HTERT RPE-1 (cell line): Measurements from ENCODE around the gene ELFN2.

Experiments
- in situ Hi-C: fragments of 300-500 bp; cut with MboI; formaldehyde crosslinking; loops from 4 replicates; pipeline ENCODE4 v1.14.3; 2020; ENCODE audit warnings: low sequenced_read_pairs

The ELFN2 gene

DNA sequence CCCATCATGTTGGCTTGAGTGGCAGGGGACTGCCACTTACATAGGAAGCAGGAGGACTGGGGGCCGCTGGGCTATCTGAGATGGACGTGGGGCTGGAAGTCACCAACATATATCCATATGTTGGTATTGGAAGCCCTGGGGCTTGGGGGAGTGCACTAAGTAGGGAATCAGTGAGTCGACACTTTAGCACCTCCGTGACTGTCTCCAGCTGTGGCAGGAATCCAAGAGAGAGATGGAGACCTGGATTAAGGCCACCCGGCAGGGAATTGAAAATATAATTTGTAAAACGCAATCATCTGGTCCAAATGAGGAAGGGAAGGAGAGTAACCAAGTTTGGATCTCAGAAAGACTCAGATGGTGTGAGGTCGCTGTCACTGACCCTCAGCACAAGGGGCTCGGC lies 68.4 kb downstream of the ELFN2 start:
- in situ Hi-C loops: no loop called here

DNA sequence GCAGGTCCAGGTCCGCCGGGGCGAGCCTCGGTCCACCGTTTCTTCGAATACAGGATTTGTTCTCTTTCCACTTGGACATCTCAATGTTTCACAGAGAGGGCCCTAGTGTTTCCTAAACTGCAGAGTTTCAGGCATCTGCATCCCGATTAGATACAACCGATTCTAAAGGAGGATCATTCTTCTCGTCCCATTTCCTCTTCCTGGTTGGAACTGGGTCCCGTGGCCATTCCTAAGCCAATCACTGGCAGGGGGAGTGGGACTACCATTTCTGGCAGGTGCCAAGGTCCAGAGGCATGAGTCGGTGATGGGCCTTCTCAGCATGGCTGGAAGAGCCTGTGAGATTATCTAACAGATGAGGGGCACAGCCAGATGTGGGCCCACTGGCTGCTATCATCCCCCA lies 68.9 kb downstream of the ELFN2 start:
- in situ Hi-C loops: no loop called here

- in situ Hi-C loops: no loop called here
These were observed 69.7 kb downstream of the ELFN2 start for GRCh38 chr22:37357446-37358075.

- in situ Hi-C loops: no loop called here
These were observed 70.4 kb downstream of the ELFN2 start for GRCh38 chr22:37356922-37357321.

- in situ Hi-C loops: no loop called here
These were observed 72.1 kb downstream of the ELFN2 start for GRCh38 chr22:37355174-37355573.

DNA sequence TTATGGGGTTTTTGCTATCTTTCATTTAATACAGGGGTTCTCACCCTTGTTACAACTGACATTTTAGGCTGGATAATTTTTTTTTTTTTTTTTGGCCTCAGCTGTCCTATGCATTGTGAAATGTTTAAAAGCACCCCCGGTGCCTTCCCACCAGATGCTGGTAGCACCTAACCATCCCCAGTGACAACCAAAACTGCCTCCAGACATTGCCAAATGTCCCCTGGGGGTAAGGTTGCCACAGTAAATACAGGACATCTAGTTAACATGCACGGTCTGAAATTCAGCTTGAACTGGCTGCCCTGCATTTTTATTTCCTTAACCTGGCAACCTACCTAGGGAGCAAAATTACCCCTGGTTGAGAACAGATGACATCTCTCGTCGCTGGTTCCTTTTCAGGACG lies 72.6 kb downstream of the ELFN2 start:
- in situ Hi-C loops: no loop called here

DNA sequence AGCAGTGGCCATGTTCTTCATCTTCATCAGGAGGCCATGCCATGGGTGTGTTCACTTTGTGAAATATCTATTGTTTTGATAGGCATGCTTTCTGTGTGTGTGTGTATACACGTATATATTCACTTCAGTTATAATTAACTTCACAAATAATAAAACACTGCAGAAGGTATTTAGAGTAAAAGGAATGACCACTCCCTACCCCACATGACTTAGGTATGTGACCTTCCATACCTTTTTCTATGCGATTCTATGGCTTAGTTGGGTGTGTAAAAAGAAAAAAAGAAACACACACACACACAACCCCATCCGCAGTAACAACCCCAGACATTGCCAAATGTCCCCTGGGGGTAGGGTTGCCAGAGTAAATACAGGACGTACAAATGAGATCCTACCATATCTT lies 73.0 kb downstream of the ELFN2 start:
- in situ Hi-C loops: no loop called here

DNA sequence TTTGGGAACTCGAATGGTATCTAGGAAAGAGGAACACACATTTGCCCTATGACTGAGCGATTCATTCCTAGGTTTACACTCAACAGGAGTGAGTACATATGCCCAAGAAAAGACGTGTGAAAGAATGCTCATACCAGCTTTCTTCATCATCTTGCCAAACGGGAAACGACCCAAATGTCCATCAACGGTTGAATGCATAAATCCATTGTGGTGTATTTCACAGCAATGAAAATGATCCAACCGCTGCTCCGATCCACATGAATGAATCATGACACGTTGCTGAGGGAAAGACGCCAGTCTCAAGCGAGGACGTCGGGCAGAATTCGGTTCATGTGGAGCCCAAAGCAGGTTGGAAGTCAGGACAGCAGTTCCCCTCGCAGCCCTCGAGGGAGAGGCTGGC lies 73.4 kb downstream of the ELFN2 start:
- in situ Hi-C loops: no loop called here

GRCh38 chr22:37352481-37352880 lies 74.8 kb downstream of the ELFN2 start:
- in situ Hi-C loops: no loop called here

GRCh38 chr22:37351232-37351631 lies 76.0 kb downstream of the ELFN2 start:
- in situ Hi-C loops: no loop called here

DNA sequence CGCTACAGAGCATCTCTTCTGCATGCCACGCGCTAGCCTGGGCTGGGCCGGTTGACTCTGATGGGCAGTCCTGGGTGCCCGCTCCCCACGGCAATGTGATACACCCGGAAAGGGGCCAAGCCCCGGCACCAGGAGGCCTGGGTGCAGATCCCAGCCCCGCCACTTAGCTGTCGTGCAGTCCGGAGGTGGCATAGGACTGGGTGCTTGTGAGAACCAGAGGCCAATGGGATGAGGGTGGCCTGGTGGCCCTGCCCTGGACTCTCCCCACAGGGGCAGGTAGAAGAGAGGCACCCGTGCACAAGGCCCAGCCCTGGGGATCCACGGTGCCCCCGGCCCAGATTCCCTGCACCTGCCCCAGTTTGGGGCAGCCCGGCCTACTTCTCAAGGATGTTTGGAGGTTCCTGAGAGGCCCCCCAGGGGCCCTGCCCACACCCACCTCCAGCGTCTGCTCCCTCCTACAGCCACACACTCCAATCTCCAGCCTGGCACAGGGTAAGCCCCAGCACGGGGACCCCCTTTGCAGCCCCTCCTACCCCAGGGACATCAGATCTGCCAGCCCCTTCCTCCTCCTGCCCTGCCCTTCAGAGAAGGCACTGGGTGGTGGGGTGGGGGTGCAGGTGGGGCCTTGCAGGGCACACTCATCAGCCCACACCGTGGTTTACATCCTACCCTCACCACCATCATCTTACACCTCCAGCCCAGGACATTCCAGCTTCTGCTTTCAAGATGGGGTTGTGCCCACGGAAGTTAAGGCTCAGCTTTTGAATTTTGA lies 78.0 kb downstream of the ELFN2 start:
- in situ Hi-C loops: no loop called here

DNA sequence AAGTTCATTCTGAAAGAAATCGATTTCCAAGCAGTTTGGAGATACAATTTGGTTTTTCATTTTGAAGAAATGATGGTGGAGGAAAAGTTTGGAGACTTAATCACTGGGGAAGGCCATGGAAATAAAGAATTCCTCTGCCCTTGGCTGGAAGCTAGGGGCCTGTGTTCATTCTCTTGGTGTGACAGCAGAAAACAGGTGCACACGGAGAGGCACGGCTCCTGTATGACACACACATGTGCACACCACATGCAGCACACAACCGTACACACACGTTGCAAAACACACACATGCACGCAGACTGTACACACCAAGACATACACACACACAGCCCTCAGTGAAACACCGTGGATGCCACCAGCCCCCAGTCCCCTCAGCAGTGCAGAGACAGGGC lies 80.8 kb downstream of the ELFN2 start:
- in situ Hi-C loops: no loop called here

DNA sequence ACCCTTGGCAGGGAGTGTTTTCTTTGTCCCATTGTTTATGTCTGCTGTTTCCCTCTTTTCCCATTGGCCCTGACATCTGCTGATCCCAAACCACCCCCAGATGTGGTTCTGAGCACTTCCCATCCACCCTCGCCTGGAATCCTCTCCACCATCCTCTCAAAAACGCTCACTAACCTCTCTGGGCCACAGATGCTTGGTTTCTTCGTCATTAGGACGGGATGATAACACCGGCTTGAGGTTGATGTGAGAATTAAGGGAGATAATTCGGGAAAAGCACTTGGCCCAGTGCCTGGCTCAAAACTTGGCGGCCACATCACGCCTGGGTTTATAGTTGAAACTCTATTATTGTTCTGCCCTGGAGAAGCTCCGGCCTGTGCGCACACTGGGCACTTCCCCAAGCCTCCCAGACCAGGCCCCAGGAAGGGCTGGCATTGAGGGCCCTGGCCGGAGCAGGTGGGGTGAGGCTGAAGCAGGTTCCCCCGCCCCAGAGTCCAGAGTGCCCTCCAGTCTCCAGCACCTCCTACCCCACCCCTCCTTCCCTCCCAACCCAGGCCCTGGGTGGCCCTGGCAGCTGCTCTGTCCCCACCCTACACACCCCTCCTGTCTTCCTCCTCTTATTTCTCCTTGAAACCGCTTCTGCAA lies 81.3 kb downstream of the ELFN2 start:
- in situ Hi-C loops: no loop called here

DNA sequence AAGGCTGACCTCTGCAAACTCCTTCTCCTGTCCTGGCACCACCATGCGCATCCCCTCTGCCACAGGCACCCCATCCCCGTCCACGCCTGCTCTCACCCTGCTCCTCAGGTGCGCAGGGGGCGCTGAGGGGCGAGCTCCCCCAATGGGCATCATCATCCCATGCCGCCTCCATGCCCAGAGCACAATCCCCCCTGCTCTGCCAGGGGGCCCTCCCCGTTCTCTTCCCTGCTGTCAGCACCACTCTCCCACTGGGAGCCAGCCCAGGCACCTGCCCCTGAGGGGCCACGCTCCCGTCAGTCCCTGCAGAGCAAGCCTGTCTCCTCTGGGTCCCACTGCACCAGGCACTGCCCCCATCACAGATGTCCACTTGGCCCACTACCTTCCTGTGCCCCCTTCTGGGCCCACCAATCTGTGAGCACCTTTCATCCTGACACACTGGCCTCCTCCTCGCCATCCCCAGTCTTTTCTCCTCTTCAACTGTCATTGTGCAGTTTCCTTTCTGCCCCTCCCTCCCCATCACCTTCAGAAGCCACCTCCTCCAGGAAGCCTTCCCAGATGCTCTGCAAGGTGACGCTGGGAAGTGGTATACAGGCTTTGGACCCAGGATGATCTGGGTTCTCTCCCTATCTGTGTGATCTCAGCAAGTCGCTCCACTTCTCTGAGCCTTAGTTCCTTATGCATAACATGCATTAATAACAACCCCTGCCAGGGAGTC lies 82.4 kb downstream of the ELFN2 start:
- in situ Hi-C loops: no loop called here

DNA sequence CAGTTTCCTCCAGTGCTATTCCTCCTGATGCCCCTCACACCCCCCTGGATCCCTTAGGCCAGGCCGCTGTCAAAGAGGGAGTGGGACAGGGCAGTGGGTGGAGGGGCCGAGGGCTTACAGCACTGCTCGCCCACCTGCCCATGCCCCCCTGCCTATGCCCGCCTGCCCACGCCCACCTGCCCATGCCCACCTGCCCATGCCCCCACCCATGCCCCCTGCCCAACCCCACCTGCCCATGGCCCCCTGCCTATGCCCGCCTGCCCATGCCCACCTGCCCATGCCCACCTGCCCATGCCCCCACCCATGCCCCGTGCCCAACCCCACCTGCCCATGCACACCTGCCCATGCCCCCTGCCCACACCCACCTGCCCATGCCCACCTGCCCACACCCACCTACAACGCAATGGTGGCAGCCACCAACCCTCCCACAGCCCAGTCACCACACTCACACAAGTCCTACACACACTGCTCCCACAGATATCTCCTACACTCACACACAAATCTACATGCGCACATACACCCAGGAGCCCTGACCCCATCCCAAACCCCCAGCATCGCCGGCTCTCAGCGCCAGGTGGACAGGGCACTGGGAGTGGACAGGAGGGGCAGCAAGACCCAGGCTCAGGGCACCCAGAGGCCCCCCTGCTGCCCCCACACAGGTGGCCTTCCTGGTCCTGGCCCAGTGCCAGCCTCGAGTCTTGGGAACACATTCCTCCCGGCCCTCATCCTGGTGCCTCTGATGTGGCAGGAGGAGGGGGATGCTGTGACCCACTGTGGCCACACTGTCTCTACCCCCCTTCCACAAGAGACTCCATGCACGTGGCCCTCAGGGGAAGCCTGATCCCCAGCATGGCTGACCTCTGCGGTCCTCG lies 83.2 kb downstream of the ELFN2 start:
- in situ Hi-C loops: no loop called here

DNA sequence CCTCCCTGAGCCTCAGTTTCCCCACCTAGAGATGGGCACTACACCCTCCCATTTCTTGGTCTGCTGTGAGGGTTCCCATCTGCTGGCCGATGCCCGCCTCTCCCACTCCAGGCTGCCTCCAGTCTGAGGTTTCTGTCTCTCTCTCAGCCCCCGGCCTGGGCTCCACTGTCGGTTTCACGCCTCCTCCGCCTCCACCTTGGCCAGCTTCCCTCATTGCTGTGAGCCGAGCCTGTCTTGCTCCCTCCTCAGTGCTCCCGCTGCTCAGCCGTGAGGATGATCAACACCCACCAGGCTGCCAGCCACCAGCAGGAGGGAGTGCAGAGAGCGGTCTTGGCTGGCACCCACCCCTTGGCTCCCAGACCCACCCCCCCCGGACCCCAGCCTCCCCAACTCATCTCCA lies 83.9 kb downstream of the ELFN2 start:
- in situ Hi-C loops: no loop called here

GRCh38 chr22:37342065-37342464 lies 85.2 kb downstream of the ELFN2 start:
- in situ Hi-C loops: no loop called here

GRCh38 chr22:37340331-37341262 lies 86.7 kb downstream of the ELFN2 start:
- in situ Hi-C loops: no loop called here

GRCh38 chr22:37338539-37339246 lies 88.6 kb downstream of the ELFN2 start:
- in situ Hi-C loops: no loop called here
